NOMO-1 treated with DMSO at 0.1 percent for 48 hours (cell line): ENCODE results near the gene RAPGEF1.
"Not testable (repeated sequence)": the region's sequence is repeated elsewhere in the genome, so short reads cannot be mapped to it uniquely, and the experiment has no call there.

Experiments
- DNase-seq: peaks from one replicate; lab custom pipeline; 2025; ENCODE audit not compliant: unreplicated experiment; lab: John Stamatoyannopoulos, UW

Gene RAPGEF1

DNA sequence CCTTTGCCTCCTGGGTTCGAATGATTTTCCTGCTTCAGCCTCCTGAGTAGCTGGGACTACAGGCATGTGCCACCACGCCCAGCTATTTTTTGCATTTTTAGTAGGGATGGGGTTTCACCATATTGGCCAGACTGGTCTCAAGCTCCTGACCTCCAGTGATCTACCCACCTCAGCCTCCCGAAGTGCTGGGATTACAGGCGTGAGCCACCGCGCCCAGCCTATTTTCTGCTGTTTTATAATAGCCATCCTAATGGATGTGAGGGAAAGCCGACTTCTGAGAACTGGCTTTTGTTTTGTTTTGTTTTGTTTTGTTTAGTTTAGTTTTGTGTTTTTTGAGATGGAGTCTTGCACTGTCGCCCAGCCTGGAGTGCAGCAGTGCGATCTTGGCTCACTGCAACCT is 13.9 kb upstream of the RAPGEF1 start:
- not testable (repeated sequence) for DNase-seq

DNA sequence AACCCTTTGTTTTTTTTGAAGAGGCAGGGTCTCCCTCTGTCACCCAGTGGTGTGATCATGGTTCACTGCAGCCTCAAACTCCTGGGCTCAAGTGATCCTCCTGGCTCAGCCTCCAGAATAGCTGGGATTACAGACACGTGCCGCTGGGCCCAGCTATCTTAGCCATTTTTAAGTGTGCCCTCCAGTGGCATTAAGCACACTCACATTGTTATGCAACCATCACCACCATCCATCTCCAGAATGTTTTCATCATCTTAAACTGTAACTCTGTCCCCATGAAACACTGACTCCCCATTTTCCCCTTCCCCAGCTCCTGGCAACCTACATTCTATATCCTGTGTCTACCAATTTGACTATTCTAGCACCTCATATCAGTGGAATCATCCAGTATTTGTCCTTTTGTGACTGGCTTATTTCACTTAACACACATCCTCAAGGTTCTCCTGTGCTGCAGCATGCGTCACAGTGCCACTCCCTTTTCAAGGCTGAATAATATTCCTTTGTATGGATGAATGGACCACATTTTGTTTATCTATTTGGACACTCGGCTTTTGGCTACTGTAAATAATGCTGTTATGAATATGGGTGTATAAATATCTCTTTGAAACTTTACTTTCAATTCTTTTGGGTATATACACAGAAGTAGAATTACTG is 12.5 kb upstream of the RAPGEF1 start:
- DNase-seq: no peak

DNA sequence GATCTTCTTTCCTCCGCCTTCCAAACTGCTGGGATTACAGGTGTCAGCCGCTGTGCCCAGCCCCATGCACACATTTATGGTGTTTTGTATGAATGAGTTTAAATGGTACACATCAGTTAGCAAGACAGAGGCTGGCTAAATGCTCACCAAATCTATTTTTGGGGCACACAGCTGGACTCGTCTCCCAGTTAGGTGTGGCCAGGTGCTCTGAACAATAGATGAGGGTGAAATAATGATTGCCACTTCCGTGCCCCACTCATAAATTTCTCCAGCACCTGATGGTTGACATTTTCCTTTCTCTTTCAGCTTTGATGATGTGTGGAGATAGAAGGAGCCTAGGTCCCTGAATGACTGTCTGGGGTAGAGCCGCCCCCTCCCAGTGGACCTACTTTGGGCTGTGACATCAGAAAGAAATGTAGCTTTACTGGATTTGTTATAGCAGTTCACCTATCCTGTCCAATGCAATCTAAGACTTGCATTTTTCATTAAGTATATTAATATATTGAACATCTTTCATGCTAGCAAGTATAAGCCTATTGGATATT is 8.6 kb upstream of the RAPGEF1 start:
- DNase-seq: no peak

DNA sequence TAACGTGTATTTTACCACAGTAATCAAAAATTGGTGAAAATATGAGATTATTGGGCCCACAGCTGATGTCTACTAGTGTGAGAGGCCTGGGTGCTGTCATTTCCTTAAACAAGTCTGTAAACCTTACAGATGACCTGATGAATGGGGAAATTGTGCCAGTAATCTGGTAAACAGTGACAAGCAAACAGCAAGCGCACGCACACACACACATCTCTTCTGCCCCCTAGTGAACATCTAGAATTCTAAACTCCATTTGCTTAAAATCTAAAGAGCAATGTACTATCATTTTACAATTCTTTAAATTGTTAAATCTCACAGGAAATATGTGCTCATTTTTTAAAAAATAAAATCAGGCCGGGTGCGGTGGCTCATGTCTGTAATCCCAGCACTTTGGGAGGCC is 7.5 kb upstream of the RAPGEF1 start:
- DNase-seq: peak; percentile 82

DNA sequence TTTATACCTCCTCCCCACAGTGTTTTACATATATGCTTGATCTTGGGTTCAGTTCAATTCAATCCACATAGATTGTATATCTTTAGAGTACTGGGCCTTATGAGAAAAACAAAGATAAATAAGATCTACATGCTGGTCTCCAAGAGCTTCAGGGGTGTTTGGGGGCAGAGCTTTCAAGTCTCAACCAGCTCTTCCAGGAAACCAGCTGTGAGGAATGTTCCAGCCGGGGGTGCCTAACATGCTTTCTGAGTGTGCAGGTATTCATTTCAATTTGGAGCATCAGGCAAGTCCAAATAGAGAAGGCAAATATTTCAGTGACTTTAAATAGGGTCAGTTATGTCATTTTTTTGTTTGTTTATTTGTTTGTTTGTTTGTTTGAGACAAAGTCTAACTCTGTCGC is 5.7 kb upstream of the RAPGEF1 start:
- no peak for DNase-seq

DNA sequence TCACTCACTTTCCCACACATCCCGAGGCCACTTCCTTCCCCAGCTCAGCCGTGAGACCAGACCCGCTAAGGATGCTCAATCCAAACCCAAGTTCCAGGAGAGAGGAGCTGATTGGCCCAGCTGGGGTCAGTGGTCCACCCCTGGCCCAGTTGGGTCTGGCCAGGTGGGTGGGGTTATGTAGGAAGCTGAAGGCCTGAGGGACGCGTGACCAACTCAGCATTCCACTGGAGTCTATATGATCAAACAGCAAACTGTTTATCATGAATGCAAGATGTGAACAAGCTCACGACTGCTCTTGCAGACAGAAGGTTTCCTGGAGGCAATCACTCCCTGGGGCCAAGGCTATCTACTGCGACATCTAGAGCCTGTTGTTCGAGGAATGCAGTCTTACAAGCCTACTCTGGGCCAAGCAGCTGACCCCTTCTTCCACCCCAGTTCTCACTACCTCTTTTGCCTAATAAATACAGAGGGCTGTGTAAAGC is 4.9 kb upstream of the RAPGEF1 start:
- no peak for DNase-seq

DNA sequence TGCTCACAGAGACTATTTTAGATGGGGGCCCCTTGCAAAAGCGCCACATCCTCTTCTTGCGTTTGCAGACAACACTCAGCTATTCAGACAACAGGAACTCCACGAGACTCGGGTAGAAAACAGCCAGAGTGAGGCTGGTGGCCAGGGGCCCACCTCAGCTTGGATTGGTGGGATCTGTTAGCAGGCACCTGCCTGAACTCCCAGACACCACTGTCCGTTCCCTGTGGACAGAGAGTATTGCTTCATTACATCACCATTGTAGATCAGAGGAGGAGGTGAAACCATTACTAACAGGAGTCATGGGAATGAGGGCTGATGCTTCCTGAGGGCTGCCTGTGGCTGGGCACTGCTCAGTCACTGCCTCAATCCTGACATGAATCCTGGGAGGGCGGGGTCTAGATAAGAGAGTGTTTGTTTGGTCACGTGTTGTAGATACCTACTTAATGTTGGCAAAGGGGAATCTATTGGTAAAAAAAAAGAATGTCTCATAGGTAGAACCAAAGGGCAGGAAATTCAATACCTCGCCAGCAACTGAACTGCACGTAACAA is 4.4 kb upstream of the RAPGEF1 start:
- peak; percentile 72 for DNase-seq

DNA sequence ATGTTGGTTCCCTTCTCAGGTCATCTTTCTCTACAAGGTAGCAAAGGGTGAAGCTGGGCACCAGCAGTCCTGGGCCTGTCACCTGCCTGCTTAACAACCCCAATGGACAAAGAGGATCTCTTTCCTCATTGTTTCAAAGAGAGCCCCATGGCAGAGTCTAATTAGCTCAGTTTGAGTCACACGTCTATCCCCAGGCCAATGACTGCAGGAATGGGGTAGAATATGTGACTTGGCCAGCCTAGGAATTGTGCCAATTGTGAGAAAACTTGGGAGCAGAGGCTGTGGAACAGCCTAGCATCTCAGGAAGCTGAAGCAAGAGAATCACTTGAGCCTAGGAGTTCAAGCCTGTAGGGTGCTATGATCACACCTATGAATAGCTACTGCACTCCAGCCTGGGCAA is 3.6 kb upstream of the RAPGEF1 start:
- DNase-seq: no peak

DNA sequence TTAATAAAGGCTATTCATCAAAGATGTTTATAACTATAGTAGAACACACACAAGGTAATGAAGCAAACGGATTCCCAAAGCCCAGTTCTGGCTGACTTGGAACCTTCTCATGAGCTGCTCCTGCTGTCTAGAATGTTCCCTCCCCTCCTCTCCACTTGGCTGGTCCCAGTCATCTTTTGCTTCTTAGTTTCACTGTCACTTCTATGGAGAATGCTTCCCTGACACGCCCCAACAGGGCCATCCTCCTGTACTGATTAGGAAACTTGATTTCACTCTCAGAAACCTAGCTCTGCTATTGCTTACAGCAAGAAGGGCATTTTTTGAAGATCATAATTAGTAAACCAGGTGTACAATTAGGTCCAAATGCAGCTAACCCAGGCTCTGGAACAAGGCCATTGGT is 3.2 kb upstream of the RAPGEF1 start:
- DNase-seq: no peak

DNA sequence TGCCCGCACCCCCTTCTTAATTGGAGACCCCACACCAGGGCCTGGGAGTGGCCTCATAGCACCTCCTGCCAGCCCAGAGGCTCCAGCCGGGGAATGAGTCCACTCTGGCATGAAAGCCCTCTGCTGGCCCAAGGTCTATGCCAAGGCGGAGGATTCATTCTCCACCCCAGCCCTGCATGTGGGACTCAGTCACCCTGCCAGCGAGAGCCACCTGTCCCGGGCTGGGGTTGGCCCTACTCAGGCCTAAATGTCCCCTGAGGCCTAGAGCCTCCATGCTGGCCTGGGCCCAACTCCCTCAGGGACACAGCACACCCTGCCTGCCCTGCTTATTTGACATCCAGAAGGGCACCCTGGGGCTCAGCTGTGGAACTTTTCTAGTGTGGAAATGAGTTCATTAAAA is 1.0 kb upstream of the RAPGEF1 start:
- no peak for DNase-seq

DNA sequence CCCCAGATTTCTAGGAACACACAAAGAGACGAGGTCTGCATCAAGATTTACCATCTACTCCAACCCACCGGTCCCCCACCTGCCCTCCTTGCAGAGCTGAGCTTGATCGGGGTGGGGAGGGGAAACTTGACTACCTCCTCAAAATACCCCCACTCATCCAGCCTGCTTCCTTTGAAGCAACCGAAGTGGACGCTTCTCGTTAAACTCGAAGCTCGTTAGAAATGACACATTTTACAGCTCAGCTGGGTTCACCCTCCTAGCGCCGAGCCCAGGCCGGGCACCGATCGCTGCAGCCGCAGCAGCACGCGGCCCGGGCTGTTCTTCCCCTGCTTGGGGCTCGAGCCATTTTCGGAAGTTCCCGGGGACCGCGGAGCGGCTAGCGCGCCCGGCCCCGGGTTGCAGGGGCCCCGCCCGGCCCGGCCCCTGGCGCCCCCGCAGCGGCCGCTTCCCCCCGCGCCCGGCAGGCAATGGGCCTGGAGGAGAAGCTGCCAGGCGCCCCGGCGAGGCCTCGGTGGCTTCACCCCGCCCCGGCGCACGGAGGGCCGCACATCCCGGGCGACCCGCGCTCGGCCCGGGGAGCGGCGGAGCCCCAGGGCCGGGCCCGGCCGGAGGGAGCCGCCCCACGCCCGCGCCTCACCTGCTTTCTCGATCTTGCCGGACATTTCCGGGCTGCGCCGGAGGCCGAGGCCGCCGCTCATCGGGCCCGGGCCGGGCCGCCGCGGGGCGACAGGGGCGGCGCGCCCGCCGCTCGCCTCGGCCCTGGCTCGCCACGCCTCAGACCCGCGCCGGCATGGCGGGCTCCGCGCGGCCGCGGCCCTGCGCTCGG is 530 bp downstream of the RAPGEF1 start:
- DNase-seq: peak; percentile 33

DNA sequence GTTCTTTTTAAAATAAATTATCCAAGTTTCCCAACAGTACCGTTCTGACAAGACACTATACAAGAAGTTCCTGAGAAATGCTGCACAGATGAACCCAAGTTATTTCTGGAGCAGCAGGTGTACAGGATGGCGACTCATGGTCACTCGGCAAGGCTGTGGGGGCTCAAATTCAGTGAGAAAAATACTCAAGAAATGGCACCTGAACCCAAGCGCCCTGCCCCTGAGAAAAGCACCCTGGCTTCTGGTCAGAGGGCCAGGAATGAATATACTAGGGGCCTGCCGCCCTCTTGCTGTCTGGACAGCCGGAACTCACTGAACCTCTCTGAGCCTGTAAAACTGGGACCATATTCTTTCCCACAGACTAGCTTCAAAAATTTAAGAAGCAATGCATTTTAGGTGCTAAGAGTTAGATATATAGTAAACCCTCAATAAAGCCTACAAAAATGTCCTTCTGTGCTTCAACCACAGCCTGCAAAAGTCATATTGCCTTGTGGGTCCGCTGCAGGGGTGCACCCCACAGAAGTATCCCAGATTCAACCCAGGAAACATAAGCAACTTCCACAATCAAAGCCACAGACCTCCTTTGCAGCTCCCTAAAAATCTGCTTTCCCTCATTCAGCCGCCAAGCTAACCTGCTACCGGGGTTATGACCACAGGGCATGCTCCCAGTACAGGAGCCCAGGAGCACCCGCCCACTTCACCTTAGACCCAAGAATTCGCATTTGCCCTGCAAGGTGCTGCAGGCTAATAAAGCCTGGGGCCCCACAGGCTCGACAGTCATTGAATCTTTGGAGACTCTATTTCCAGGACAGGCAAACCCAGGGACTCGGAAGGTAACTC is 1.4 kb downstream of the RAPGEF1 start:
- DNase-seq: no peak

DNA sequence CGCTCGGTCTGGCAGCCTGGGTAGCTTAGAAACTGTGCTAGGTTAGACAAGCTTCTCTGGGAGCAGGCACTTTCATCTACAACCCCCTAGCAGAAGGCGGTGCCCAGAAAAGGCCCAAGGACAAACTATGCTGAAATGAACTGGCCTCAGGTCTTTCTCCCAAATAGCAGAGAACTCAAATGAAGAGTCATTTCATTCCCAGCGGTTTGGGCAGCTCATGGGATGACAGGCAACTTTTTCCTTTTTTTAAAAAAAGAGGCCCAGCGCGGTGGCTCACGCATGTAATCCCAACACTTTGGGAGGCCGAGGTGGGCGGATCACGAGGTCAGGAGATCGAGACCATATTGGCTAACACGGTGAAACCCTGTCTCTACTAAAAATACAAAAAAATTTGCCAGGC is 2.5 kb downstream of the RAPGEF1 start:
- DNase-seq: no peak

DNA sequence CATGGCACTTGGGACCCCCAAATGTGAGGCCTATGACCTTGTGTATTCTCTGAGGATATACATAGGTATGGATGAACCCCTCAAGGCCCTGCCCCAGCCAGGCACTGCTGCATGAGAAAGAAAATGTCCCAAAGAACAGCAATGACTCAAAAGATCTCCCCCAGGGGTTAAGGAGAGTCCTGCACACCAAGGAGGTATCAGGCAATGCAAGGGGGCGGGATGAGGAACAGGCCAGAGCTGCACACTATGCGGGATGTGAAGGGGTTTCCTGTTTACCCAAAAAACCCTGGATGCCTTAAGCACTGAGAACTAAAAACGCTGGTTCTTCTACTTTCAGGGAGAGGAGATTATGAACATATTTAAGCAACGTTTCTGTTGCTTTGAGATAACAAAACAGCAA is 3.4 kb downstream of the RAPGEF1 start:
- no peak for DNase-seq

DNA sequence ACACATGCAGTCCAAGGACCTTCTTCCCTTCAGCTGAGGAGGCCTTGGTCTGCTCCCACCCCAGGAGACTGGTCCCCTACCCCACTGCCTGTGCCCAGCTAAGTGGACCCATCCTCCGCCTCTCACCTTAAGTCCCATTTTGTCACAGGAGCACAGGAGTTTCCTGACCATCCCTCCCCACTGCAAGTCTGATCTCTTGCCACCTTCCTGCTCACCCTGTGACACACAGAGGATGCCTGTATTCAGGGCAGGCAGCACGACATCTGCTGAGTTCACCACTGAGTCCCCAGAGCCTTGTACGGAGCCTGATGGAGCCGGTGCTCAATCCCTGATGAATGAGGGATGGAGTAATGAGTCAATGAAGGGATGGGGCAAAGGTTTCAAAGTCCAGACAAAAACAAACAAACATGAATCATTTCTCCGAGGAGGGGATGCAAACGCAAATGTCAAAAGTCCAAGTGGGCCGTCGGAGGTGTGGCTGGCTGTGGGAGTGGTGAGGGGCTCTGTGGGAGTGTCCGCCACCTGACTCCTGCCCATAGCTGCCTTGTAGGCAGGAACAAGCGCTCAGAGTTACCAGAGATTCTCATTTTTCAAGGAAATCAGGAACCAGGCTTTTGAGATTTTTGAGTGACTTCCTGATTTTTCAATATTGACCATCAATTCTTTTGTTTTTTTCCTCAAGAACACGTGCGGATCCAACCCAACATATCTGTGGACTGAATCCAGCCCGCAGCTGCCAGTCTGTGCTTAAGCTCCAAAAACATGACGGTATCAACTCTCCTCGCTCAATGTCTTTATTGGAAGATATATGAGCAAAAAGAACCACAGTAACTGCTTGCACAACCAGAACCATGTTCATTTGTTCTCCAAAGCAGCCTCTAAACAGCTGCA is 4.4 kb downstream of the RAPGEF1 start:
- no peak for DNase-seq

DNA sequence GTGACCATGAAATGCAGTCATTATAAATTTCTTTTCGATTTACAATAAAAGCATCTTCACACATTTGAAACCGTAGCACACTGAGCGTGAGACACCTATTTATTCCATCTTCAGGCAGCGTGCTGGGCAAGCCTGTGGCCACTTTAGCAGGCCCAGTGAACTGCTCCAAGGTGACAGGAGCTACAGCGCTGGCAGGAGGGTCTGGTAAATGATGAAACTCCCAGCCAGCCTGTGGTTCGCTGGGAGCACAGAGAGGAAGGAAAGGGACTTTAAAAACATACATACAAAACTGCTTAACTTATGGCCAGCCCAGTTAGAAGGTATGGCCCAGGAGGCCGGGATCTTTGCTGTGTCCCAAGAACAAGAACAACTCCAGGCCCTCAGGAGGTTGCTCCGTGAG is 5.1 kb downstream of the RAPGEF1 start:
- DNase-seq: no peak

DNA sequence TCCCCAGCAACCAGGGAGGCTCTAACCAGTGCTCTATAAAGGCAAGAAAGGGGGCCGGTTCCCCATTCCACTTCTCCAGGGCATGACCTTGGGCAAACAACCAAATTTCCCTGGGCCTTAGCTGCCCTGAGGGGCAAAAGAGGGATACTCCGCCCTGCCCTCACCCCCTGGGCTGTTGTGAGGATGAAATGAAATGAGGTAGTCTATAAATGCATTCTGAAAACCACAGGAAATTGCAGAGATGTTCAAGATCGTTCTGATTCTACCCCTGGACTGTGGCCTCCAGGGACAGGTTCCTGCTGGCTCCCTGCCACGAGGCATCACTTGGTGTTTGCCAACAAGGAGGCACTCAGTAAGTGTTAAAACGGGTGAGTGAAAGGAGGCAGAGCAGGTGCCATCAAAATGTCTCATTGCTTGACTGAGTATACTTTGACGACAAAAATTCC is 5.7 kb downstream of the RAPGEF1 start:
- peak; percentile 90 for DNase-seq

DNA sequence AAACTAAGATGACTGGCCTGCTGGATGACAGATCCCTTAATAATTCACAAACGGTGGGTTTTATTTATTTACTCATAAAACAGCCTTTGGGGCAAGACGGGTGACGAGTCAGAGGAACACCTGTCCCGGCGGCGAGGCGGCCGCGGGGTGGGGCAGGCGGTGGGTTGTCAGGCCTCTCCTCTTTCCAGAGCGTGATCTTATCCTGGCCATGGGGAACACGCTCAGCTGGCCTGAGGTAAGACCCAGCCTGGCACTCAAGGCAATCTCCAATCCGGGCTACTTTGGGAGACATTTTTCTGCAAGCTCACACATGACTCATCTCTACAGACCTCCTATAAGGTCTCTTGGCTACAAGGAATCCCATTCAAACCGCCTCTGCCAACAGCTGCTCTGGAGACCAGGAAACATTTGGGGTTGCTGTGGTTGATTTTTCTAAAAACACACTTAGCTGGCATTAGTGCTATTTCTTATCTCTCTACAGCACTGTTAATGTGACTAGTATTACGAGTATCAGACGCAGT is 6.3 kb downstream of the RAPGEF1 start:
- DNase-seq: peak; percentile 65

DNA sequence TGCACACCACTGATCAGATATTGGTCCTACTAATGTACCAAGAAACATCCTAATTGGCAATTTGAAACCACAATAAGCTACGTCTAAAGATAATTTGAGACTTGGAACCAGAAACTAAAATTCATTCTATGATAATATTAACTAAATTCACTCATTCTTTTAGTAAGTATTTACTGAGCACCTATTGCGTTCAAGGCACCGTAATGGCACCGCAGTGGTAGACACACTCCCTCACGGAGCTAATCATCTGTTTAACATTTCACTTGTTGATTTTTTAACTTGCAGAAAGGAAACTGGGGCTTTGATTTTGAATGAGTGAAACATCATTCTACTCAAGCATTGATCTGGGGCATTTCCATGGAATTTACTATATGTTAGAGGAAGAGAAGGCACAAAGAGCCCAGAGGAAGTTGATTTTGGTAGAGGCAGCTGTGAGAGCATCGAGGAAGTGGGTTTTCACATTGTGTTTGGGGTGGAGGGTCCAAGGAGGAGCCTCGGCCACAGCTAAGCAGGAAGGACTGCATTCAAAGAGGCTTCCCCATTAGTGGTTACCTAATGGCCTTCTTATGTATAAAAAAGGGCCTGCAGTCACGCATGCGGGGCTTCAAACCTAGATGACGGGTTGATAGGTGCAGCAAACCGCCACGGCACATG is 7.1 kb downstream of the RAPGEF1 start:
- peak; percentile 93 for DNase-seq
